Measurements from ENCODE around the gene BLVRA. TPM values are rescaled to one million over a fixed set of nuclear protein-coding genes. Genes with fewer than 3 reads are reported as not detected.

Gene BLVRA
- total and polyA plus RNA-seq, 10 of the 15 experiments (the other 5 are each of a cell fraction or from before 2014, with no cell fraction given) = 63.3 to 198 (median 102) TPM

- RAD21 ChIA-PET (ENCODE audit: unreplicated experiment) = interaction anchor here (1.2 to 1.4 kb wide), 2 partner anchors 10 to 25 kb away, joined by 3 to 5 read pairs; partner anchors contain the start of gene COA1
- POLR2A ChIA-PET = interaction anchor here (0.9 kb wide), 1 partner anchor 29 kb away, joined by 3 read pairs; no protein-coding TSS in a partner anchor
- Histone ChIP-seq H3K9me3 (replicated peaks; ENCODE audit: control insufficient read depth, insufficient read depth, low read length) (no peaks in the 10 kb centered on the region; the same call in 1 of the 3 replicates), H4K20me1 (ENCODE audit: control insufficient read depth, insufficient read depth) (no peaks in the 10 kb centered on the region), H2AFZ (ENCODE audit: control insufficient read depth, low read depth, low read length) (no peak overlapping the region), H3K27me3 (replicated peaks in 1 of 2; ENCODE audit: control insufficient read depth in 2 of 2, insufficient read depth in 2 of 2, low read length in 1 of 2) (no peaks in the 10 kb centered on the region), H3K79me2 (ENCODE audit: control insufficient read depth, insufficient read depth, low read length) (peaks cover 9% of the 10 kb centered on the region), H3K4me3 (no peak overlapping the region), H3K4me2 (ENCODE audit: control insufficient read depth, insufficient read depth) (no peak overlapping the region), H3K4me1 (ENCODE audit: control insufficient read depth, insufficient read depth, low read length) (peaks cover 41% of the 10 kb centered on the region), H3K9ac (ENCODE audit: control insufficient read depth, insufficient read depth, low read length) (no peak overlapping the region), H3K36me3 (ENCODE audit: control insufficient read depth in 2 of 2, insufficient read depth in 2 of 2, low read length in 1 of 2) (no peaks in the 10 kb centered on the region), H3K27ac (ENCODE audit: control insufficient read depth, insufficient read depth) (no peak overlapping the region)
- TF ChIP-seq ZSCAN29 (IDR thresholded peaks at IDR 0.05) (no peak), ATF7 (IDR thresholded peaks at IDR 0.05; ENCODE audit: low read depth) (no peak), KLF5 (IDR thresholded peaks at IDR 0.05; ENCODE audit: partially characterized antibody) (no peak), REST (IDR thresholded peaks at IDR 0.05; ENCODE audit: low read depth, low read length) (no peak), HCFC1 (IDR thresholded peaks at IDR 0.05; ENCODE audit: low read length) (no peak), PAX8 (IDR thresholded peaks at IDR 0.05) (no peak), BRCA1 (IDR thresholded peaks at IDR 0.05; ENCODE audit: low read depth, low read length) (no peak), SP1 (IDR thresholded peaks at IDR 0.05; ENCODE audit: low read depth, low read length) (no peak), TARDBP (IDR thresholded peaks at IDR 0.05; ENCODE audit: borderline replicate concordance) (no peak), CHD2 (IDR thresholded peaks at IDR 0.05; ENCODE audit: borderline replicate concordance, low read depth, low read length) (no peak), RAD21 (IDR thresholded peaks at IDR 0.05; ENCODE audit: insufficient read depth, low read depth, low read length) (no peak), LARP7 (IDR thresholded peaks at IDR 0.05) (no peak), MXI1 (IDR thresholded peaks at IDR 0.05; ENCODE audit: low read depth, low read length) (no peak), ESRRA (IDR thresholded peaks at IDR 0.05; ENCODE audit: low read length) (no peak), NRF1 (conservative IDR thresholded peaks at IDR 0.05; ENCODE audit: low read depth, low read length) (no peak)
- ATAC-seq (no peak), FAIRE-seq (no peak), DNase-seq (ENCODE audit: low read depth, low spot score) (no peak)
- no TSS peak for BruUV-seq (replicated peaks)
- CTCF ChIA-PET = interaction anchor here (0.6 to 2.4 kb wide), 2 partner anchors 28 to 33 kb away, joined by 3 to 7 read pairs; no protein-coding TSS in a partner anchor
- SMC1A ChIA-PET (ENCODE audit: uncharacterized antibody, unreplicated experiment) = interaction anchor here (0.6 to 1.4 kb wide), 3 partner anchors 80 to 172 kb away, joined by 3 read pairs; no protein-coding TSS in a partner anchor
- intact Hi-C loops (cut with micrococcal nuclease; ENCODE audit: unreplicated experiment) (no loop called here), in situ Hi-C loops (cut with MboI) (no loop called here)
- WGBS (ENCODE audit: insufficient coverage, insufficient replicate concordance, low lambda C conversion rate, missing lambda C conversion rate) = 92% methylated on average over 4 of the region's 4 CpGs
These were observed 3.9 kb upstream of the BLVRA start for GRCh38 chr7:43754596-43754995.

All from GM12878 (cell line).